CD14-positive monocyte (primary cell): ENCODE results near the gene SHROOM3. TPM values are rescaled to one million over a fixed set of nuclear protein-coding genes. Genes with fewer than 3 reads are reported as not detected.

Source experiments
- DNase-seq, 3 donors: peaks; one replicate each; pipeline ENCODE4 v3.0.0-alpha.2; 2011 to 2022
- H2AFZ ChIP-seq: 2 replicates; pipeline ENCODE4 v1.6.0; 2012; ENCODE audit warnings: mild to moderate bottlenecking, low read depth, low read length, inconsistent platforms; ENCODE audit not compliant: insufficient read depth, poor library complexity, severe bottlenecking
- H3K27ac ChIP-seq, 2 donors: 1 replicate in 1 of 2; 2 replicates in 1 of 2; pipeline ENCODE4 v1.5.1; 2012 to 2013; ENCODE audit warnings: low read length in 2 of 2, control low read depth in 1 of 2, inconsistent platforms in 1 of 2, low read depth in 1 of 2, mild to moderate bottlenecking in 1 of 2
- H3K27me3 ChIP-seq, 2 donors: one replicate each; pipeline versions ENCODE4 v1.6.0 to v1.6.1; 2011 to 2013; ENCODE audit warnings: low read length in 2 of 2; ENCODE audit not compliant: control insufficient read depth in 2 of 2, insufficient read depth in 2 of 2
- H3K36me3 ChIP-seq, 2 donors: replicated peaks in 1 of 2; 1 replicate in 1 of 2; 2 replicates in 1 of 2; pipeline versions ENCODE4 v1.5.1 to v1.6.1; 2012 to 2013; ENCODE audit warnings: low read length in 2 of 2, control low read depth in 1 of 2, inconsistent platforms in 1 of 2, mild to moderate bottlenecking in 1 of 2; ENCODE audit not compliant: insufficient read depth in 2 of 2, control insufficient read depth in 1 of 2
- H3K4me1 ChIP-seq, 2 donors: 1 replicate in 1 of 2; 2 replicates in 1 of 2; pipeline versions ENCODE4 v1.5.1 to v1.6.1; 2012 to 2013; ENCODE audit warnings: low read length in 2 of 2, control low read depth in 1 of 2, inconsistent platforms in 1 of 2, mild to moderate bottlenecking in 1 of 2, moderate library complexity in 1 of 2; ENCODE audit not compliant: insufficient read depth in 2 of 2, control insufficient read depth in 1 of 2
- H3K4me2 ChIP-seq: replicated peaks from 2 replicates; pipeline ENCODE3; 2012; ENCODE audit warnings: low read length, moderate library complexity, mild to moderate bottlenecking; ENCODE audit not compliant: poor library complexity, severe bottlenecking; ENCODE audit errors: extremely low read depth
- H3K4me3 ChIP-seq, 3 experiments: fragments of 200-600 bp in 1 of 3; sonication (generic) in 1 of 3; replicated peaks in 1 of 3; 1 replicate in 2 of 3; 2 replicates in 1 of 3; pipeline ENCODE4 v1.5.1; 2011 to 2013; ENCODE audit warnings: low read length in 3 of 3, mild to moderate bottlenecking in 3 of 3, control low read depth in 2 of 3, low read depth in 2 of 3, inconsistent platforms in 1 of 3, moderate library complexity in 1 of 3
- H3K79me2 ChIP-seq: 2 replicates; pipeline ENCODE4 v1.6.0; 2012; ENCODE audit warnings: mild to moderate bottlenecking, control low read depth, inconsistent platforms, low read length, moderate library complexity; ENCODE audit not compliant: insufficient read depth
- H3K9ac ChIP-seq: 2 replicates; pipeline ENCODE4 v1.6.0; 2017; ENCODE audit warnings: low read length, mild to moderate bottlenecking; ENCODE audit not compliant: insufficient read depth, poor library complexity, severe bottlenecking
- H3K9me3 ChIP-seq, 2 donors: replicated peaks in 1 of 2; 1 replicate in 1 of 2; 2 replicates in 1 of 2; pipeline versions ENCODE4 v1.5.1 to v1.6.1; 2012 to 2013; ENCODE audit warnings: low read length in 2 of 2, control low read depth in 1 of 2; ENCODE audit not compliant: control insufficient read depth in 1 of 2, insufficient read depth in 1 of 2
- H4K20me1 ChIP-seq: 2 replicates; pipeline ENCODE4 v1.6.0; 2012; ENCODE audit warnings: mild to moderate bottlenecking, low read length, control low read depth, moderate library complexity; ENCODE audit not compliant: insufficient read depth
- H3K27ac Mint-ChIP-seq, 7 donors: one replicate each; pipeline ENCODE4 v1.8.0; 2020; ENCODE audit warnings: mild to moderate bottlenecking in 7 of 7, mixed read lengths in 7 of 7, moderate library complexity in 6 of 7, inconsistent platforms in 2 of 7
- H3K27me3 Mint-ChIP-seq, 3 donors: one replicate each; pipeline ENCODE4 v1.8.0; 2021 to 2022; ENCODE audit warnings: low read depth in 3 of 3, mild to moderate bottlenecking in 3 of 3, mixed read lengths in 3 of 3, moderate library complexity in 3 of 3, inconsistent platforms in 1 of 3
- H3K36me3 Mint-ChIP-seq, 2 donors: one replicate each; pipeline ENCODE4 v1.8.0; 2020; ENCODE audit warnings: mixed read lengths in 2 of 2, inconsistent platforms in 1 of 2, mild to moderate bottlenecking in 1 of 2
- H3K4me1 Mint-ChIP-seq: one replicate; pipeline ENCODE4 v1.8.0; 2020; ENCODE audit warnings: mild to moderate bottlenecking, mixed read lengths
- H3K4me3 Mint-ChIP-seq, 2 donors: one replicate each; pipeline ENCODE4 v1.8.0; 2020; ENCODE audit warnings: mild to moderate bottlenecking in 2 of 2, mixed read lengths in 2 of 2, moderate library complexity in 1 of 2
- H3K9me3 Mint-ChIP-seq, 7 donors: one replicate each; pipeline ENCODE4 v1.8.0; 2020 to 2022; ENCODE audit warnings: mixed read lengths in 7 of 7, mild to moderate bottlenecking in 6 of 7, moderate library complexity in 6 of 7, inconsistent platforms in 2 of 7
- CTCF ChIP-seq: fragments of 200-600 bp; IDR thresholded peaks from one replicate; pipeline ENCODE4 v1.8.0; 2022; ENCODE audit warnings: antibody characterized with exemption, mild to moderate bottlenecking
- WGBS: methylation state at CpG from one replicate; pipeline ENCODE4 v1.1.5; 2013; ENCODE audit warnings: missing lambda C conversion rate; ENCODE audit not compliant: insufficient coverage; 5-methylcytosine and 5-hydroxymethylcytosine counted together
- intact Hi-C, 2 donors: fragments of 100-400 bp; cut with micrococcal nuclease; formaldehyde crosslinking; loops; one replicate each; pipeline versions ENCODE4 v1.15.0 to v1.15.1; 2023
- polyA plus RNA-seq, 3 donors: library from polyadenylated mRNA; depleted of rRNA in 1 of 3; unstranded in 2 of 3; stranded (reverse) in 1 of 3; fragments of 300-500 nt in 2 of 3; fragments of >200 nt in 1 of 3; fragmentation: Illumina TruSeq in 2 of 3; gene quantifications; 1 replicate in 2 of 3; 2 replicates in 1 of 3; pipeline ENCODE4 v1.2.3, GENCODE V29; 2012 to 2021

SHROOM3 gene
- polyA plus RNA-seq, 3 donors, result not detected

- Histone ChIP-seq H3K4me1 (no peaks in the 10 kb centered on the region), H4K20me1 (no peaks in the 10 kb centered on the region), H3K79me2 (no peaks in the 10 kb centered on the region), H2AFZ (no peak overlapping the region), H3K9ac (no peak overlapping the region), H3K27ac (no peak overlapping the region), H3K36me3 (no peaks in the 10 kb centered on the region), H3K4me2 (no peak overlapping the region), H3K9me3 (no peaks in the 10 kb centered on the region), H3K27me3 (no peaks in the 10 kb centered on the region), H3K4me3 (no peak overlapping the region)
- H3K9me3 Mint-ChIP-seq, result peaks cover 0 to 2% (median 0%) of the 10 kb centered on the region in 7 donors
- peaks cover 5% of the 10 kb centered on the region for H3K4me1 Mint-ChIP-seq
- H3K4me3 Mint-ChIP-seq, result no peak overlapping the region
- WGBS, result 88% methylated on average over 1 of the region's 5 CpGs
- DNase-seq, result no peak
- no peaks in the 10 kb centered on the region for H3K36me3 Mint-ChIP-seq
- TF ChIP-seq CTCF, result no peak
- peaks cover 0 to 1% (median 0%) of the 10 kb centered on the region in 3 donors for H3K27me3 Mint-ChIP-seq
- intact Hi-C loops, result no loop called here
- H3K27ac Mint-ChIP-seq, result no peak overlapping the region
Observed at GRCh38 chr4:76596713-76597112, 161.7 kb downstream of the SHROOM3 start.

- intact Hi-C loops, result no loop called here
- Histone ChIP-seq H3K36me3 (no peaks in the 10 kb centered on the region), H3K4me3 (no peak overlapping the region), H3K27ac (no peak overlapping the region), H3K9me3 (no peaks in the 10 kb centered on the region), H4K20me1 (no peaks in the 10 kb centered on the region), H2AFZ (no peak overlapping the region), H3K4me1 (no peaks in the 10 kb centered on the region), H3K9ac (no peak overlapping the region), H3K27me3 (no peaks in the 10 kb centered on the region), H3K4me2 (no peak overlapping the region), H3K79me2 (no peaks in the 10 kb centered on the region)
- H3K4me3 Mint-ChIP-seq, result no peak overlapping the region
- 7% methylated on average over 3 of the region's 5 CpGs for WGBS
- no peak overlapping the region for H3K27ac Mint-ChIP-seq
- no peak for DNase-seq
- H3K36me3 Mint-ChIP-seq, result no peaks in the 10 kb centered on the region
- peaks cover 0 to 1% (median 0%) of the 10 kb centered on the region in 3 donors for H3K27me3 Mint-ChIP-seq
- peaks cover 5% of the 10 kb centered on the region for H3K4me1 Mint-ChIP-seq
- peaks cover 0 to 2% (median 0%) of the 10 kb centered on the region in 7 donors for H3K9me3 Mint-ChIP-seq
- TF ChIP-seq CTCF, result no peak
Observed at GRCh38 chr4:76597423-76597979, 162.5 kb downstream of the SHROOM3 start.
